Caco-2 (cell line): ENCODE results near the gene IQUB. TPM values are rescaled to one million over a fixed set of nuclear protein-coding genes. Genes with fewer than 3 reads are reported as not detected.

Experiments
- BruUV-seq: library from RNA; stranded (reverse); fragments of 400-500 nt; replicated peaks from 2 replicates; lab custom pipeline; 2021; lab: Mats Ljungman, UMichigan
- CTCF ChIA-PET: fragments of 300-600 bp; sonication (Branson Sonifier 250); formaldehyde crosslinking; loops from one replicate; lab custom pipeline; 2022; ENCODE audit warnings: antibody characterized with exemption; lab: Charles Lee
- POLR2A ChIA-PET: fragments of 300-600 bp; sonication (Branson Sonifier 250); formaldehyde crosslinking; loops from one replicate; lab custom pipeline; 2022; ENCODE audit warnings: antibody characterized with exemption; lab: Charles Lee
- DNase-seq, 2 experiments: peaks; one replicate each; pipeline versions ENCODE4 v3.0.0 to v3.0.0-alpha.2; 2020 to 2022
- H3K27me3 ChIP-seq: replicated peaks from 2 replicates; pipeline ENCODE4 v1.6.0; 2011; ENCODE audit warnings: low read length; ENCODE audit not compliant: control insufficient read depth, insufficient read depth
- H3K36me3 ChIP-seq: 2 replicates; pipeline ENCODE4 v1.5.1; 2011; ENCODE audit warnings: low read length; ENCODE audit not compliant: control insufficient read depth, insufficient read depth
- H3K4me1 ChIP-seq: fragments of 250-450 bp; sonication (Bioruptor Pico); 2 replicates; pipeline ENCODE4 v1.5.1; 2020; ENCODE audit warnings: mild to moderate bottlenecking
- H3K4me3 ChIP-seq: 2 replicates; pipeline ENCODE4 v1.5.1; 2011; ENCODE audit warnings: low read depth, mild to moderate bottlenecking, control low read depth, low read length
- H3K9me3 ChIP-seq: fragments of 250-450 bp; sonication (Bioruptor Pico); 2 replicates; pipeline ENCODE4 v1.5.1; 2020; ENCODE audit warnings: mild to moderate bottlenecking, moderate library complexity
- H3K27ac Mint-ChIP-seq: one replicate; pipeline ENCODE4 v1.8.0; 2022; ENCODE audit warnings: mixed read lengths; ENCODE audit not compliant: unreplicated experiment
- H3K27me3 Mint-ChIP-seq: one replicate; pipeline ENCODE4 v1.8.0; 2022; ENCODE audit warnings: mixed read lengths; ENCODE audit not compliant: insufficient read depth, unreplicated experiment
- H3K36me3 Mint-ChIP-seq: one replicate; pipeline ENCODE4 v1.8.0; 2022; ENCODE audit warnings: mild to moderate bottlenecking, mixed read lengths; ENCODE audit not compliant: insufficient read depth, unreplicated experiment
- H3K4me1 Mint-ChIP-seq: one replicate; pipeline ENCODE4 v1.8.0; 2022; ENCODE audit warnings: low read depth, mixed read lengths; ENCODE audit not compliant: unreplicated experiment
- H3K4me3 Mint-ChIP-seq: one replicate; pipeline ENCODE4 v1.8.0; 2022; ENCODE audit warnings: mild to moderate bottlenecking, moderate library complexity, mixed read lengths; ENCODE audit not compliant: unreplicated experiment
- H3K9me3 Mint-ChIP-seq: one replicate; pipeline ENCODE4 v1.8.0; 2022; ENCODE audit warnings: mixed read lengths; ENCODE audit not compliant: unreplicated experiment
- CTCF ChIP-seq, 2 experiments: fragments of 200-600 bp in 1 of 2; IDR thresholded peaks; 1 replicate in 1 of 2; 2 replicates in 1 of 2; pipeline versions ENCODE4 v1.5.1 to v1.8.0; 2011 to 2022; ENCODE audit warnings: antibody characterized with exemption in 1 of 2, control low read depth in 1 of 2, inconsistent platforms in 1 of 2, low read depth in 1 of 2, low read length in 1 of 2, mild to moderate bottlenecking in 1 of 2, moderate library complexity in 1 of 2; ENCODE audit not compliant: insufficient read depth in 1 of 2, severe bottlenecking in 1 of 2, unreplicated experiment in 1 of 2
- intact Hi-C: fragments of 100-400 bp; cut with micrococcal nuclease; formaldehyde crosslinking; loops from one replicate; pipeline ENCODE4 v1.10.0; 2022; ENCODE audit not compliant: unreplicated experiment
- total RNA-seq: library from RNA; stranded (reverse); gene quantifications from 2 replicates; pipeline ENCODE4 v1.2.3, GENCODE V29; 2022

The IQUB gene
- total RNA-seq, 1 experiment from 2014 or later = 0.39 TPM

- no peaks in the 10 kb centered on the region for H3K9me3 ChIP-seq
- no peak within 1 kb of the TSS for H3K4me3 Mint-ChIP-seq
- no peak within 1 kb of the TSS for H3K27ac Mint-ChIP-seq
- POLR2A ChIA-PET = interaction anchor here (0.6 to 1.3 kb wide), 5 partner anchors 11 to 191 kb away, joined by 3 to 8 read pairs (median 4); partner anchors contain the start of gene WASL
- peaks cover 5% of the 10 kb centered on the region; the same call in 1 of the 2 replicates for H3K4me1 ChIP-seq
- CTCF ChIA-PET = interaction anchor here (0.6 to 1.6 kb wide), 6 partner anchors 21 to 240 kb away, joined by 3 to 16 read pairs (median 3); partner anchors contain the start of gene IQUB
- BruUV-seq = no TSS peak
- H3K27me3 Mint-ChIP-seq = peaks cover 3% of the 10 kb centered on the region
- intact Hi-C loops = loop anchor here (1.0 kb wide), 3 partner anchors 14 to 192 kb away; partner anchors contain the start of genes IQUB and WASL
- H3K9me3 Mint-ChIP-seq = no peaks in the 10 kb centered on the region
- peak within 1 kb of the TSS; percentile 58 for H3K4me3 ChIP-seq
- H3K36me3 ChIP-seq = peaks cover 1% of the 10 kb centered on the region
- DNase-seq = peak; percentile 99
- H3K27me3 ChIP-seq = no peaks in the 10 kb centered on the region
- no peak for TF ChIP-seq CTCF (IDR thresholded peaks at IDR 0.05; ENCODE audit: insufficient read depth in 1 of 2, low read depth in 1 of 2, low read length in 1 of 2, severe bottlenecking in 1 of 2, unreplicated experiment in 1 of 2)
- peaks cover 7% of the 10 kb centered on the region for H3K36me3 Mint-ChIP-seq
- no peaks in the 10 kb centered on the region for H3K4me1 Mint-ChIP-seq
Observed at GRCh38 chr7:123557398-123558288, 23.2 kb upstream of the IQUB start, which contains the start of gene NDUFA5. NDUFA5 (minus strand) TSS chr7:123557818; CDS start chr7:123557795, 23 bp downstream.

GRCh38 chr7:123557016-123557397 is 22.6 kb upstream of the IQUB start:
- Mint-ChIP-seq H3K27ac (no peak overlapping the region), H3K27me3 (peaks cover 3% of the 10 kb centered on the region), H3K4me1 (no peaks in the 10 kb centered on the region), H3K4me3 (no peak overlapping the region), H3K36me3 (peaks cover 8% of the 10 kb centered on the region), H3K9me3 (no peaks in the 10 kb centered on the region)
- Histone ChIP-seq H3K9me3 (no peaks in the 10 kb centered on the region), H3K4me1 (peaks cover 5% of the 10 kb centered on the region; the same call in 1 of the 2 replicates), H3K27me3 (no peaks in the 10 kb centered on the region), H3K4me3 (peak overlapping the region; percentile 58), H3K36me3 (peaks cover 1% of the 10 kb centered on the region)
- POLR2A ChIA-PET = interaction anchor here (1.3 kb wide), 2 partner anchors 64 to 192 kb away, joined by 5 to 8 read pairs; partner anchors contain the start of gene WASL
- intact Hi-C loops = loop anchor here (1.0 kb wide), 3 partner anchors 14 to 192 kb away; partner anchors contain the start of genes IQUB and WASL
- DNase-seq = no peak
- BruUV-seq = TSS peak; percentile 47
- TF ChIP-seq CTCF (IDR thresholded peaks at IDR 0.05; ENCODE audit: insufficient read depth in 1 of 2, low read depth in 1 of 2, low read length in 1 of 2, severe bottlenecking in 1 of 2, unreplicated experiment in 1 of 2) = no peak
- CTCF ChIA-PET = interaction anchor here (0.8 to 1.6 kb wide), 3 partner anchors 22 to 64 kb away, joined by 3 to 16 read pairs (median 3); partner anchors contain the start of gene IQUB

GRCh38 chr7:123555484-123555883 is 21.1 kb upstream of the IQUB start:
- H3K4me1 Mint-ChIP-seq = no peaks in the 10 kb centered on the region
- no TSS peak for BruUV-seq
- H3K27ac Mint-ChIP-seq = no peak overlapping the region
- no peaks in the 10 kb centered on the region for H3K27me3 Mint-ChIP-seq
- ChIA-PET CTCF (no interaction called here), POLR2A (no interaction called here)
- Histone ChIP-seq H3K4me1 (peaks cover 5% of the 10 kb centered on the region; the same call in 1 of the 2 replicates), H3K9me3 (no peaks in the 10 kb centered on the region), H3K36me3 (peaks cover 1% of the 10 kb centered on the region), H3K27me3 (no peaks in the 10 kb centered on the region), H3K4me3 (no peak overlapping the region)
- no peak for DNase-seq
- H3K9me3 Mint-ChIP-seq = no peaks in the 10 kb centered on the region
- H3K4me3 Mint-ChIP-seq = no peak overlapping the region
- H3K36me3 Mint-ChIP-seq = peaks cover 8% of the 10 kb centered on the region
- TF ChIP-seq CTCF (IDR thresholded peaks at IDR 0.05; ENCODE audit: insufficient read depth in 1 of 2, low read depth in 1 of 2, low read length in 1 of 2, severe bottlenecking in 1 of 2, unreplicated experiment in 1 of 2) = no peak
- intact Hi-C loops = no loop called here
